Measurements from ENCODE around the gene CDKN1C. TPM values are rescaled to one million over a fixed set of nuclear protein-coding genes. Genes with fewer than 3 reads are reported as not detected.

CDKN1C gene
- total and polyA plus RNA-seq, 2 of the 8 experiments (the other 6 are each of a cell fraction or from before 2014, with no cell fraction given) = 12.8 to 14.1 TPM

DNA sequence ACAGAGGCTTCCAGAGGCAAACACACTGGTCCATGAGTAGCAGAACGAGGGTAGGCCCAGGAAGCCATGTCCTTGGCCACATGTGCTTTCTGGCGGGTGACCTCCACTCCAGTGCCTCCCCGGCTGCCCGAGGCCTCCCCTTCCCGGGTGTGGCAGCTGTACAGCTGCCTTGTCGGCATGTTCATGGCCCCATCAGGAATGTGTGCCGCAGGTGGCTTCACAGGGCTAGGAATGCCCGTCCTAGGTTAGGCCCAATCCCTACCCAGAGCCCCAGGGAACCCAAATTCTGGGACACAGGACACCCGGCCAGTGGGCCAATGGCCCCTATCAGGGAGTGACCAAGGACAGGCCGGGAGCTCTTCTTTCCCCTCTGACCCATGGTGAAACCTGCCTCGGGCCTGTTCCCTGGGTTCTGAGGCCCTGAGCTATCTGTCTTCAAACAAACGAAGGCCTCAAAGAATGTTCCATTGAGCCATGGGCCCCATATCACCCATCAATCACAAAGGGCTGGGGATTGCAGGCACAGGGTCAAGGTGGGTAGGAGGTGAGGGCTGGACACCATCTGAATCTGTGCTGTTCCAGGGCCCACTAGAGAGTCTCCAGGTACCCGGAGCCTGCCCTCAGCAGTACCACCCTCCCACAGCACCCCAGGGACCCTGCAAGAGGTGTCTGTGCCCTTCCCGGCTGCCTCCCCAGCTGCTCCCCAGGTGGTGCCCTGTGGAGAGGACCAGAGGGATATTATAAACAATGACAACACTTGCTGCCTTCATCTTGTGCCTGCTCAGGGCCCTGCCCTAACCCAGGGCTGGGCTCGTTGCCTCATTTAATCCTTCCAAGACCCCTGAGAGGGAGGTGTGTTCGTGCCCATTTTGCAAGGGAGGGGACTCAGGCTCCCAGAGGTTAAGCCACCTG lies 4.0 kb upstream of the CDKN1C start:
- no peak overlapping the region for H3K27ac ChIP-seq (ENCODE audit: low read depth, low read length)
- no peak overlapping the region for H3K56ac ChIP-seq (replicated peaks; ENCODE audit: insufficient read length, low read depth, low read length)
- H2BK120ac ChIP-seq (replicated peaks; ENCODE audit: low read depth, low read length) = no peak overlapping the region
- no peak for FAIRE-seq
- H2BK20ac ChIP-seq (ENCODE audit: low read length) = peak overlapping the region; percentile 86; the same call in 1 of the 2 replicates
- H3K4me2 ChIP-seq (ENCODE audit: insufficient read depth in 1 of 2, low read depth in 2 of 2, low read length in 2 of 2) = no peak overlapping the region
- H3K79me1 ChIP-seq (ENCODE audit: low read depth, low read length) = no peaks in the 10 kb centered on the region
- H2BK5ac ChIP-seq (ENCODE audit: low read depth, low read length) = no peak overlapping the region
- no peak overlapping the region; the same call in 1 of the 2 replicates for H3K18ac ChIP-seq (ENCODE audit: extremely low read depth, low read length)
- peak overlapping the region; percentile 46; the same call in 1 of the 2 replicates for H2BK15ac ChIP-seq (ENCODE audit: low read length)
- no peak overlapping the region for H3K9ac ChIP-seq (replicated peaks in 1 of 4; ENCODE audit: extremely low read depth in 1 of 4, low read depth in 3 of 4, low read length in 3 of 4)
- H3K23me2 ChIP-seq (ENCODE audit: low read depth, low read length) = peaks cover 12% of the 10 kb centered on the region
- peak overlapping the region; percentile 28 for H3K4ac ChIP-seq (replicated peaks; ENCODE audit: insufficient read length, low read depth, low read length)
- POLR2A ChIA-PET (ENCODE audit: partially characterized antibody) = interaction anchor here (0.8 to 4.4 kb wide), 4 partner anchors 26 to 358 kb away, joined by 3 to 16 read pairs (median 6); no protein-coding TSS in a partner anchor
- CTCF ChIA-PET (ENCODE audit: partially characterized antibody) = interaction anchor here (0.6 to 13.5 kb wide), 26 partner anchors 9 to 471 kb away, joined by 3 to 521 read pairs (median 6); partner anchors contain the start of gene PHLDA2
- TF ChIP-seq CHD2 (IDR thresholded peaks at IDR 0.05; ENCODE audit: low read length) = no peak
- no peak for TF ChIP-seq SUZ12 (IDR thresholded peaks at IDR 0.05; ENCODE audit: low read length)
- TF ChIP-seq TCF12 (IDR thresholded peaks at IDR 0.05; ENCODE audit: low read depth, low read length) = no peak
- no peak for TF ChIP-seq NRF1 (IDR thresholded peaks at IDR 0.05; ENCODE audit: low read depth, low read length)
- peaks cover 3 to 5% of the 10 kb centered on the region in 2 experiments for H4K20me1 ChIP-seq (replicated peaks in 1 of 2; ENCODE audit: control insufficient read depth in 1 of 2, insufficient read depth in 2 of 2, low read length in 2 of 2)
- H2AFZ ChIP-seq (ENCODE audit: low read length) = no peak overlapping the region
- H3K79me2 ChIP-seq (ENCODE audit: control insufficient read depth in 1 of 2, insufficient read depth in 2 of 2, low read length in 2 of 2) = no peaks in the 10 kb centered on the region
- H2AK5ac ChIP-seq (ENCODE audit: low read depth, low read length) = peak overlapping the region; percentile 82; the same call in 1 of the 2 replicates
- no peak overlapping the region for H3K4me3 ChIP-seq (ENCODE audit: extremely low read depth in 1 of 4, insufficient read depth in 2 of 4, low read depth in 3 of 4, low read length in 4 of 4)
- H3K14ac ChIP-seq (ENCODE audit: insufficient read length) = no peak overlapping the region
- DNase-seq (ENCODE audit: low read depth in 1 of 2, low spot score in 2 of 2) = no peak
- no peaks in the 10 kb centered on the region for H3K36me3 ChIP-seq (ENCODE audit: control insufficient read depth in 2 of 4, insufficient read depth in 4 of 4, low read length in 3 of 4)
- no peak overlapping the region for H4K8ac ChIP-seq (ENCODE audit: extremely low read depth, insufficient read depth, low read length)
- peaks cover 2 to 43% (median 23%) of the 10 kb centered on the region in 4 experiments for H3K27me3 ChIP-seq (replicated peaks in 1 of 4; ENCODE audit: control insufficient read depth in 3 of 4, extremely low read depth in 1 of 4, insufficient read depth in 3 of 4, low read length in 3 of 4)
- H4K5ac ChIP-seq (ENCODE audit: insufficient read length, low read depth, low read length) = no peak overlapping the region
- WGBS, 2 experiments (ENCODE audit: extremely low coverage in 1 of 2, insufficient coverage in 1 of 2, insufficient read length in 1 of 2, insufficient replicate concordance in 2 of 2, low coverage in 1 of 2, low lambda C conversion rate in 2 of 2, missing lambda C conversion rate in 1 of 2) = 87% methylated on average over 15 of the region's 16 CpGs; no CpG with 5 or more reads in 1 of the 2 experiments
- H3K9me3 ChIP-seq (ENCODE audit: insufficient read depth in 2 of 2, low read depth in 1 of 2, low read length in 1 of 2) = no peaks in the 10 kb centered on the region
- no peak overlapping the region for H3K23ac ChIP-seq (ENCODE audit: insufficient read length)
- H2BK12ac ChIP-seq (ENCODE audit: low read depth, low read length) = peak overlapping the region; percentile 80; the same call in 1 of the 2 replicates
- H3K4me1 ChIP-seq (replicated peaks in 1 of 4; ENCODE audit: control insufficient read depth in 3 of 4, insufficient read depth in 4 of 4, low read length in 3 of 4) = peaks cover 0 to 36% (median 28%) of the 10 kb centered on the region in 4 experiments; a peak in 6 of 7 replicates
- H4K91ac ChIP-seq (replicated peaks; ENCODE audit: insufficient read length, low read length) = peak overlapping the region; percentile 39

Data from H1 (cell line).